Measurements from ENCODE around the gene OVAAL.

The OVAAL gene

GRCh38 chr1:180571060-180571831, 12.5 kb downstream of the OVAAL start:
- no peak for DNase-seq

- DNase-seq: no peak
Observed at GRCh38 chr1:180571832-180572636, 13.3 kb downstream of the OVAAL start.

GRCh38 chr1:180572760-180573159, 14.0 kb downstream of the OVAAL start:
- DNase-seq: no peak

DNA sequence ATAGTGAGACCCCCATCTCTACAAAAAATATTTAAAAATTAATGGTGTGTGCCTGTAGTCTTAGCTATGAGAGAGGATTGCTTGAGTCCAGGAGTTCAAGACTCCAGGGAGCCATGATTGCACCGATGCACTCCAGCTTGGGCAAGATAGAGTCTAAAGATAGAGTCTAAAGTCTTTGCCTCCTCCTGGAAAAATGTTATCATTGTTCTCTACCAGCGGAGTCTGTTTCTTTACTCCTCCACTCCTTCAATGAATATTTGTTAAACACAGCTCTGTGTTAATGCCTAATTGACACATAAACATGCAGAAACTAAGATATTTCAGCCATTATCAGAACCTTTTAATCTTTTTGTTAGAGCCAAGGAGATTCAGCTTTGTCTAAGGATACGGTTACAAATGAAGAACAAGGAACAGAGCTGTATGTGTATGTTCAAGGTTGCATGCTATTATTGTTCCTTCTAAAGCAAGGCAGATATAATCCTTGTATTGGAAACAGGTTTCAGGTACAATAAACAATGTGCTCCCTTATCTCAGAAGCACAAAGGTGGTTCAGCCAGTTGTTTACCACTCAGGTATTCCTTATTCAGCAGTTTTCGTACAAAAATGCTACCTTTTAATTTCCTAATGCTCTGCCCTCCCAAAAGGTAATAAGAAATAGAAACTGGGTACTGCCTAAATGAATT, 15.4 kb downstream of the OVAAL start:
- DNase-seq: no peak

GRCh38 chr1:180577361-180577760, 18.6 kb downstream of the OVAAL start:
- no peak for DNase-seq

DNA sequence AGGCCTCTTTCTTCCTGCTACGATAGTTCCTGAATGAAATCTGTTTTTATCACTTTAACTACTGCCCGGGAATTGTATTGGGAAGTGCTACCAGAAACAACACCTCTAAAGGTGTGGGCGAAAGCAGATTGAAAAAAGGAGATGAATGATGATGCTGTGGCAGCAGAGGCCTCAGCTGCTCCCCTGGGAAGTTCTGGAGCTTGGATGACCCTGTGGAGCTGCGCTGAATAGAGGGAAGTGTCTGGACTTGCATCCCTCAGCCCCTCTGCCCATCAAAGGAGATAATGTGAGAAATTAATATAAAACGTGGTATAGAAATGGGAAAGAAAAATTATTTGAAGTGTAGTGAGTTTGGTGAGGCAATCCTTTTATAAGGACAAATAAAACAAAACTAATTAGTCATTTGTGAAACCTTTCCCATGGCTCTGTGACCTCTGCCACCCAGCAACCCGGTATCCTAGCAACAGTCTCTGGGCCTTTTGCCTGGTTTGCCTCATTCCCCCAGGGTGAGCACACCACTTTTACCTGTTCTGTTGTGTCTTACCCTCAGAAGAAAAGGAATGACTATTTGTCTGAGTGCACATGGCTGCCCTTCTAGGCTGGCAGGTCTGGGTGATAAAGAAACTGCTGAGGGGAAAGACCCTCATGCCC, 21.3 kb downstream of the OVAAL start:
- no peak for DNase-seq

- no peak for DNase-seq
Observed at GRCh38 chr1:180581635-180582039, 22.9 kb downstream of the OVAAL start.

- DNase-seq: no peak
Observed at GRCh38 chr1:180584869-180585268, 26.1 kb downstream of the OVAAL start.

- DNase-seq: no peak
Observed at GRCh38 chr1:180585994-180586359, 27.2 kb downstream of the OVAAL start.

DNA sequence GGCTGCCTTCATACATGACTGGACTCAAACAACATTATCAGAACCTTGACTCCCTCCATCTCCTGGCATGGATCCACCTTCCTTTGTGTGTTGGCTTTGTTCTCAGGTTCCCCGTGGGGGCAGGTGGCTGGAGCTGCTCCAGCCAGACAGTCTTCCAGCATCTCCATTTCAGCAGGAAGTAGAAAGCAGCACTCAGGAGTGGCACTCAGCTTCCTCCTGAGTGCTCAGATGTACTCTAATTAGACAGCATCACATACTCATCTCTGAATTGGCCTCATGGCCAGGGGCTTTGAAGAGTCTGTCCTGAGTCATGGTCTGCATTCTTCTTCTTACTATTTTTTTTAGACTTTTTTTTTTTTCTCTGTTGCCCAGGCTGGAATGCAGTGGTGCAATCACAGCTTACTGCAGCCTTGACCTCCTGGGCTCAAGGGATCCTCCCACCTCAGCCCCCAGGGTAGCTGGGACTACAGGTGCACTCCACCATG, 27.9 kb downstream of the OVAAL start:
- DNase-seq: no peak

- no peak for DNase-seq
Observed at GRCh38 chr1:180588121-180588520, 29.4 kb downstream of the OVAAL start.

GRCh38 chr1:180590889-180591288, 32.1 kb downstream of the OVAAL start:
- no peak for DNase-seq

DNA sequence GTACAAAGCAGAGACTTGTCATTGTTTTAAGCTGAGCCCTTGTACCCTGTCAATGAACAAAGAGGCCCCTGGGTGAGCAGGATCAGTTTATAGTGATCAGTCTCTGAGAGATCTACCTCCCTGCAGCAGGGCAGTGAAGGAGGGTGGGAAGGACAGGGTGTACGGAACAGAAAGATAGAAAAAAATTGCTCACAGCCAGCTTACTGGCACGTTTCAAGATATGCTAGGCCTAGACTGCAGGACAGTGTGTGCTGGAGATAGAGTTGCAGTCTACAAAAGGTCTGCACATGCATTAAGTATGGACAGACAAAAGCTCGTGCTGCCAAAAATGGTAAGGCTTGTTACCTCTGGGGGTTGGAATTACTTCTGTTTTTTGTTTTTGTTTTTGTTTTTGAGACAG, 34.6 kb downstream of the OVAAL start:
- DNase-seq: no peak

DNA sequence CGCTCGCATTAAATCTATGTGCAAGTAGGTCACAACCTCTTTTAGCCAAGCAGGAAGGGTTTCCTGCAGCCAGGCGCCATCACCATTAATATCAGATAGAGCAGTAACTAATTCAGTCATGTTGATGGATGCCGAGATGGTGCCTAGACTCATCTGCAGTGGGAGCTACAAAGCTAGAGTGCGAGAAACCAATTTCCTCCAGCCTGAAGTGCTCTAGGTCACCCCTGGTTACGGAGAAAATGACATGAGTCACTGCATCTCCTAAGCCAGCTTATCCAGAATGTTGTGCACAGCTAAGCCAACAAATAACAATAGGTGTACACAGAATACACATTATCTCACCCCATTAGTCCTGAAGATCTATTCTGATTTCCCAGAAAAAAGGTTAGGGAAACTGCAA, 36.0 kb downstream of the OVAAL start:
- DNase-seq: no peak

DNA sequence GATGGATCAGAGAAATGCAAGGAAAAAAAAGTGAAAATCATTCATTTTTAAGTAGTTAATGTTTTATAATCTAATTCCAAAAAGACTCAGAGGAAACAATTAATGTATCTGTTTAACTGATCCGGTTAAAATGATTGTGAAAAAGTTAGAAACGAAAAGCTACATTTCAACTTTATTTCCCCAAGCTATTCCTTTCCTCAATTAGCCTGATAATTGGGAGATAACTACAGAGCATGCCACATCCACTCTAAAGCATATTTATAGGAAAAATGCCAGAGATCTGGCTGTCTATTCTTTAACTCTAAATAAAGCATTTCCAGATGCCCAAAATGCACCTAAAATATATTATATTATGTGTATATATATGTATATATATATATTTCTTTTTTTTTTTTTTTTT, 37.2 kb downstream of the OVAAL start:
- no peak for DNase-seq

DNA sequence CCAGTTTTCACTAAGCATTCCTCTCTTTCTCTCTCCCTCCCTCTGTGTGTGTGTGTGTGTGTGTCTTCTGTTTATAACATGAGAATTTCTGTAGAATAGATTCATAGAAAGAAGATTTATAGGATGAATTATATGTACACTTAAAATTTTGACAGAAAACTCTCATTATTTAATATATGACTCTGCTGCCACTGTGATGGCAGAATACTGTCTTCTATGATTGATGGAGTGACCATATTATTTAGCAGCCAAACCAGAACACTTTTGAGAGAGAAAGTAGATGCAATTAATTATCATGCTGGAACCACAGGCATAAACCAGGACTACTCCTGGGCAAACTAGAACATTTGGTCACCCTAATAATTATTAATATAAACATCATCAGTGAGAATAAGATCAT, 38.8 kb downstream of the OVAAL start:
- no peak for DNase-seq

- no peak for DNase-seq
Observed at GRCh38 chr1:180598333-180598974, 39.7 kb downstream of the OVAAL start.

GRCh38 chr1:180600343-180600742, 41.6 kb downstream of the OVAAL start:
- no peak for DNase-seq

DNA sequence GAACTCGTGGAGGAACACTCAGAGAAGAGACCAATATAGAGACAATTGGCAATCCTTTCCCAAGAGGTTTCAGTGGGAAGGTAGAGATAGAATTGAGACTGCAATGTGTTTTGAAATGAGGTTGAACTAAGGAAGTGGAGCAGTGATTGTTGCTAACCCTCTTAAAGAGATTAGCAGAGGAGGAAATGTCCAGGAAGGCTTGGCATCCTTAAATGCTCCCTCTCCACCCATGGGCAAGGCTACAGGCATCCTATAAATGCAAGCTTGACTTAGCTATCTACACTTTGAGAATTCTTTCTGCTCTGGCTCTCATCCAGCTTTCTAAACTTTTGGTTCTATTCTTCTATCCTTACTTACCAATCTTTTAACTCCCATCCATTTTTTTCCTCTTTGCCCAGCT, 42.7 kb downstream of the OVAAL start:
- no peak for DNase-seq

- no peak for DNase-seq
Observed at GRCh38 chr1:180603223-180603849, 44.6 kb downstream of the OVAAL start.

DNA sequence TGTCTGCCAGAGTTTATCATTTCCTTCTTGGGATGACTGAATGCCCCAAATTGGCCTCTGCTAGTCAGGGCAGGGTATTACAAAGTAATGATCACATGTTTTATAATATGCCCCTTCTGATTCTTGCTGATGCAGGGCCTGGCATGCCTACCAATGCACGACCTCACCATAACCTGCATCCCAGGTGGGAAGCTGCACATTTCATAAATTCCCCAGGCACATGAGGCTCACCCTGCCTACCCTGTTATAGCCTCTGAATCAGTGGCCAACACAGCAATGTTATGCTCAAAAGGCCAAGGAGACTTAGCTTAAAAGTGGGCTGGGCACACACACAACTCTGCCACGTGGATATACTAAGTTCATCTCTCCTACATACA, 45.1 kb downstream of the OVAAL start:
- no peak for DNase-seq

GRCh38 chr1:180606155-180606554, 47.4 kb downstream of the OVAAL start:
- DNase-seq: no peak

Measured in effector CD4-positive, alpha-beta T cell (primary cell).